ENCODE results near the gene TRIB2. TPM values are rescaled to one million over a fixed set of nuclear protein-coding genes. Genes with fewer than 3 reads are reported as not detected.

The TRIB2 gene
- total RNA-seq, 6 experiments from 2014 or later, result 9.1 to 24.4 (median 15.3) TPM

DNA sequence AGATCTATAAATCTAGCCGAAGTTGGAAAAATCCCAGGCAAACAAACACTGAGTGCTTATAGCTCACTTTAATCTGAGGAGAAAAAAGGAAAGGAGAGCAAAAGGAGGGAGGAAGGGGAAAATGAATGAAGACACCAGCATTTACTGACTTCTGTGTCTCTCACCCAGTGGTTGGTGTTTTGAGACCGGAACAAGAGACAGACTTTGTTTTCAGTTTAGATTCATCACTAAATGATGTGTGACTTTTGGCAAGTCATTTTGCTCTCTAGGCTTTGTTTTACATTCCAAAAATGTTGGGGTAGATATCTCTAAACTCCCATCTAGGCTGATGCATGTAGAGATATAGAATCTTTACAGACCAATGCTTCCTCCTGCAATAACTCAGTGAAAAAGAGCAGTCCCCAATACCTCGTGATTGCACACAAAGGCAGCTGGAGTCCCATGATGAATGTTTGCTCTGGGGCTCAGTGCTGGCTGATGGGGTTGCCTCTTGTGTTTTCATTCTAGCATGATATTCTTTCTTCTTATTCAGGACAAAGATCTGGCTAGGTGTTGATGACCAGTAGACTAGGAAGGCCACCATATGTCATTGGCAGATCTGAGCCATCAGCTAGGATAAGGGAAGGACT lies 51.4 kb downstream of the TRIB2 start:
- no peak for TF ChIP-seq CTCF (IDR thresholded peaks at IDR 0.05)
- TF ChIP-seq POLR2A (IDR thresholded peaks at IDR 0.05), result no peak
- intact Hi-C loops (cut with DNase I), result no loop called here
- H3K27ac ChIP-seq, result no peak overlapping the region
- DNase-seq (no peak), ATAC-seq (no peak)
- no peak overlapping the region for H3K4me3 ChIP-seq
- H3K27me3 ChIP-seq, result no peaks in the 10 kb centered on the region
- no peaks in the 10 kb centered on the region for H3K36me3 ChIP-seq
- WGBS (ENCODE audit: insufficient coverage, low coverage, low lambda C conversion rate, missing lambda C conversion rate), result 55% methylated on average over 3 of the region's 3 CpGs
- no peaks in the 10 kb centered on the region for H3K9me3 ChIP-seq
- H3K4me1 ChIP-seq, result no peaks in the 10 kb centered on the region

GRCh38 chr2:12769492-12770105 lies 52.9 kb downstream of the TRIB2 start:
- Histone ChIP-seq H3K27me3 (no peaks in the 10 kb centered on the region), H3K36me3 (no peaks in the 10 kb centered on the region), H3K4me1 (no peaks in the 10 kb centered on the region), H3K4me3 (no peak overlapping the region), H3K27ac (no peak overlapping the region), H3K9me3 (no peaks in the 10 kb centered on the region)
- WGBS (ENCODE audit: insufficient coverage, low coverage, low lambda C conversion rate, missing lambda C conversion rate), result 19% methylated on average over 9 of the region's 9 CpGs
- intact Hi-C loops (cut with DNase I), result no loop called here
- TF ChIP-seq POLR2A (IDR thresholded peaks at IDR 0.05) (no peak), CTCF (IDR thresholded peaks at IDR 0.05) (no peak)
- ATAC-seq, result peak; percentile 34 to 67 (median 52)
- DNase-seq, result peak in 1 of 3 donors; percentile 45

DNA sequence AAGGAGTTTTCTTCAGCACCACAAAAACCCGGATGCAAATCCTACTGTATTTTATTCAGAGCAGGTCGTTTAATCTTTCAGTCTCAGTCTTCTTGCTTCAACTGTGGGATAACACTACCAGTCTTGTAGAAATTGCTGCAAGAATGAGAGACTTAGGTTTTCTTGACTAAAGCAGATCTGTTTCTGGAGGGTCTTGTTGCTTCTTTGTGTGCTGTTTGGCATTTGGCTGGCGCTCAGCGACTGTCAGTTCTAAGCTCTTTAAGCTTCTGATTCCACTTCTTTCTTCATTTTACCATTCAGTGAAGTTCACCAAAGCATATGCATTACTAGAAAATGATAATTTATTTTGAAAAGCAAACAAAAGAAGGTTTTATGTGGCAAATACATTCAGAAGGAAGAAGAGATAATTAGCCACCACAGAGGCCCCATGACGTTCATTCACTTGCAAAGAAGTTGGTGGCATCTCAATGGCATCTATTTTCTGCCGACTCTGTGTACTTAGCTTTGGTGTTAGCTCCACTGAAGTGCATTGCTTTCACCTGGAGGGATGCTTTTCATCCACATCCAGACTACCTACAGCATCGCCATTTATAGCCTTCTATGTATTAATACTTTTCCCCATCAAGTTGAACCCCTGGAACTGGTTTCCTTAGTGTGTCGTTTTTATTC lies 53.7 kb downstream of the TRIB2 start:
- Histone ChIP-seq H3K4me3 (no peak overlapping the region), H3K9me3 (no peaks in the 10 kb centered on the region), H3K27ac (no peak overlapping the region), H3K4me1 (no peaks in the 10 kb centered on the region), H3K36me3 (no peaks in the 10 kb centered on the region), H3K27me3 (no peaks in the 10 kb centered on the region)
- TF ChIP-seq CTCF (IDR thresholded peaks at IDR 0.05) (no peak), POLR2A (IDR thresholded peaks at IDR 0.05) (no peak)
- WGBS (ENCODE audit: insufficient coverage, low coverage, low lambda C conversion rate, missing lambda C conversion rate), result 42% methylated on average over 7 of the region's 8 CpGs
- ATAC-seq, result no peak
- DNase-seq, result no peak
- intact Hi-C loops (cut with DNase I), result no loop called here

GRCh38 chr2:12771154-12771553 lies 54.4 kb downstream of the TRIB2 start:
- Histone ChIP-seq H3K9me3 (no peaks in the 10 kb centered on the region), H3K27me3 (no peaks in the 10 kb centered on the region), H3K36me3 (no peaks in the 10 kb centered on the region), H3K4me1 (no peaks in the 10 kb centered on the region), H3K27ac (no peak overlapping the region), H3K4me3 (no peak overlapping the region)
- whole genome bisulfite sequencing (ENCODE audit: insufficient coverage, low coverage, low lambda C conversion rate, missing lambda C conversion rate), result 89% methylated on average over 3 of the region's 3 CpGs
- DNase-seq (no peak), ATAC-seq (no peak)
- no peak for TF ChIP-seq CTCF (IDR thresholded peaks at IDR 0.05)
- no peak for TF ChIP-seq POLR2A (IDR thresholded peaks at IDR 0.05)
- intact Hi-C loops (cut with DNase I), result no loop called here

Data from right lobe of liver (tissue), 6 donors.